CD14-positive monocyte (primary cell): ENCODE results near the gene GLCCI1. TPM values are rescaled to one million over a fixed set of nuclear protein-coding genes. Genes with fewer than 3 reads are reported as not detected.

ENCODE experiments used
- DNase-seq, 3 donors: peaks; one replicate each; pipeline ENCODE4 v3.0.0-alpha.2; 2011 to 2022
- H2AFZ ChIP-seq: 2 replicates; pipeline ENCODE4 v1.6.0; 2012; ENCODE audit warnings: mild to moderate bottlenecking, low read depth, low read length, inconsistent platforms; ENCODE audit not compliant: insufficient read depth, poor library complexity, severe bottlenecking
- H3K27ac ChIP-seq, 2 donors: 1 replicate in 1 of 2; 2 replicates in 1 of 2; pipeline ENCODE4 v1.5.1; 2012 to 2013; ENCODE audit warnings: low read length in 2 of 2, control low read depth in 1 of 2, inconsistent platforms in 1 of 2, low read depth in 1 of 2, mild to moderate bottlenecking in 1 of 2
- H3K27me3 ChIP-seq, 2 donors: one replicate each; pipeline versions ENCODE4 v1.6.0 to v1.6.1; 2011 to 2013; ENCODE audit warnings: low read length in 2 of 2; ENCODE audit not compliant: control insufficient read depth in 2 of 2, insufficient read depth in 2 of 2
- H3K36me3 ChIP-seq, 2 donors: replicated peaks in 1 of 2; 1 replicate in 1 of 2; 2 replicates in 1 of 2; pipeline versions ENCODE4 v1.5.1 to v1.6.1; 2012 to 2013; ENCODE audit warnings: low read length in 2 of 2, control low read depth in 1 of 2, inconsistent platforms in 1 of 2, mild to moderate bottlenecking in 1 of 2; ENCODE audit not compliant: insufficient read depth in 2 of 2, control insufficient read depth in 1 of 2
- H3K4me1 ChIP-seq, 2 donors: 1 replicate in 1 of 2; 2 replicates in 1 of 2; pipeline versions ENCODE4 v1.5.1 to v1.6.1; 2012 to 2013; ENCODE audit warnings: low read length in 2 of 2, control low read depth in 1 of 2, inconsistent platforms in 1 of 2, mild to moderate bottlenecking in 1 of 2, moderate library complexity in 1 of 2; ENCODE audit not compliant: insufficient read depth in 2 of 2, control insufficient read depth in 1 of 2
- H3K4me2 ChIP-seq: replicated peaks from 2 replicates; pipeline ENCODE3; 2012; ENCODE audit warnings: low read length, moderate library complexity, mild to moderate bottlenecking; ENCODE audit not compliant: poor library complexity, severe bottlenecking; ENCODE audit errors: extremely low read depth
- H3K4me3 ChIP-seq, 3 experiments: fragments of 200-600 bp in 1 of 3; sonication (generic) in 1 of 3; replicated peaks in 1 of 3; 1 replicate in 2 of 3; 2 replicates in 1 of 3; pipeline ENCODE4 v1.5.1; 2011 to 2013; ENCODE audit warnings: low read length in 3 of 3, mild to moderate bottlenecking in 3 of 3, control low read depth in 2 of 3, low read depth in 2 of 3, inconsistent platforms in 1 of 3, moderate library complexity in 1 of 3
- H3K79me2 ChIP-seq: 2 replicates; pipeline ENCODE4 v1.6.0; 2012; ENCODE audit warnings: mild to moderate bottlenecking, control low read depth, inconsistent platforms, low read length, moderate library complexity; ENCODE audit not compliant: insufficient read depth
- H3K9ac ChIP-seq: 2 replicates; pipeline ENCODE4 v1.6.0; 2017; ENCODE audit warnings: low read length, mild to moderate bottlenecking; ENCODE audit not compliant: insufficient read depth, poor library complexity, severe bottlenecking
- H3K9me3 ChIP-seq, 2 donors: replicated peaks in 1 of 2; 1 replicate in 1 of 2; 2 replicates in 1 of 2; pipeline versions ENCODE4 v1.5.1 to v1.6.1; 2012 to 2013; ENCODE audit warnings: low read length in 2 of 2, control low read depth in 1 of 2; ENCODE audit not compliant: control insufficient read depth in 1 of 2, insufficient read depth in 1 of 2
- H4K20me1 ChIP-seq: 2 replicates; pipeline ENCODE4 v1.6.0; 2012; ENCODE audit warnings: mild to moderate bottlenecking, low read length, control low read depth, moderate library complexity; ENCODE audit not compliant: insufficient read depth
- H3K27ac Mint-ChIP-seq, 7 donors: one replicate each; pipeline ENCODE4 v1.8.0; 2020; ENCODE audit warnings: mild to moderate bottlenecking in 7 of 7, mixed read lengths in 7 of 7, moderate library complexity in 6 of 7, inconsistent platforms in 2 of 7
- H3K27me3 Mint-ChIP-seq, 3 donors: one replicate each; pipeline ENCODE4 v1.8.0; 2021 to 2022; ENCODE audit warnings: low read depth in 3 of 3, mild to moderate bottlenecking in 3 of 3, mixed read lengths in 3 of 3, moderate library complexity in 3 of 3, inconsistent platforms in 1 of 3
- H3K36me3 Mint-ChIP-seq, 2 donors: one replicate each; pipeline ENCODE4 v1.8.0; 2020; ENCODE audit warnings: mixed read lengths in 2 of 2, inconsistent platforms in 1 of 2, mild to moderate bottlenecking in 1 of 2
- H3K4me1 Mint-ChIP-seq: one replicate; pipeline ENCODE4 v1.8.0; 2020; ENCODE audit warnings: mild to moderate bottlenecking, mixed read lengths
- H3K4me3 Mint-ChIP-seq, 2 donors: one replicate each; pipeline ENCODE4 v1.8.0; 2020; ENCODE audit warnings: mild to moderate bottlenecking in 2 of 2, mixed read lengths in 2 of 2, moderate library complexity in 1 of 2
- H3K9me3 Mint-ChIP-seq, 7 donors: one replicate each; pipeline ENCODE4 v1.8.0; 2020 to 2022; ENCODE audit warnings: mixed read lengths in 7 of 7, mild to moderate bottlenecking in 6 of 7, moderate library complexity in 6 of 7, inconsistent platforms in 2 of 7
- CTCF ChIP-seq: fragments of 200-600 bp; IDR thresholded peaks from one replicate; pipeline ENCODE4 v1.8.0; 2022; ENCODE audit warnings: antibody characterized with exemption, mild to moderate bottlenecking
- WGBS: methylation state at CpG from one replicate; pipeline ENCODE4 v1.1.5; 2013; ENCODE audit warnings: missing lambda C conversion rate; ENCODE audit not compliant: insufficient coverage; 5-methylcytosine and 5-hydroxymethylcytosine counted together
- intact Hi-C, 2 donors: fragments of 100-400 bp; cut with micrococcal nuclease; formaldehyde crosslinking; loops; one replicate each; pipeline versions ENCODE4 v1.15.0 to v1.15.1; 2023
- polyA plus RNA-seq, 3 donors: library from polyadenylated mRNA; depleted of rRNA in 1 of 3; unstranded in 2 of 3; stranded (reverse) in 1 of 3; fragments of 300-500 nt in 2 of 3; fragments of >200 nt in 1 of 3; fragmentation: Illumina TruSeq in 2 of 3; gene quantifications; 1 replicate in 2 of 3; 2 replicates in 1 of 3; pipeline ENCODE4 v1.2.3, GENCODE V29; 2012 to 2021

Gene GLCCI1
- polyA plus RNA-seq, 3 donors = 0.89 to 2.1 (median 1.1) TPM

GRCh38 chr7:7976677-7977076, 8.1 kb downstream of the GLCCI1 start:
- Histone ChIP-seq H3K27ac (no peak overlapping the region), H3K4me2 (no peak overlapping the region), H3K27me3 (no peaks in the 10 kb centered on the region), H4K20me1 (no peaks in the 10 kb centered on the region), H3K79me2 (no peaks in the 10 kb centered on the region), H2AFZ (no peak overlapping the region), H3K4me3 (no peak overlapping the region), H3K36me3 (no peaks in the 10 kb centered on the region), H3K9ac (no peak overlapping the region), H3K9me3 (no peaks in the 10 kb centered on the region), H3K4me1 (peaks cover 4 to 5% of the 10 kb centered on the region in 2 donors)
- TF ChIP-seq CTCF = no peak
- no peak overlapping the region for H3K4me3 Mint-ChIP-seq
- H3K27ac Mint-ChIP-seq = no peak overlapping the region
- intact Hi-C loops = no loop called here
- peaks cover 0 to 1% (median 0%) of the 10 kb centered on the region in 7 donors for H3K9me3 Mint-ChIP-seq
- no peak for DNase-seq
- no peaks in the 10 kb centered on the region for H3K36me3 Mint-ChIP-seq
- no peaks in the 10 kb centered on the region for H3K27me3 Mint-ChIP-seq
- 100% methylated on average over 1 of the region's 3 CpGs for WGBS
- peaks cover 21% of the 10 kb centered on the region for H3K4me1 Mint-ChIP-seq

DNA sequence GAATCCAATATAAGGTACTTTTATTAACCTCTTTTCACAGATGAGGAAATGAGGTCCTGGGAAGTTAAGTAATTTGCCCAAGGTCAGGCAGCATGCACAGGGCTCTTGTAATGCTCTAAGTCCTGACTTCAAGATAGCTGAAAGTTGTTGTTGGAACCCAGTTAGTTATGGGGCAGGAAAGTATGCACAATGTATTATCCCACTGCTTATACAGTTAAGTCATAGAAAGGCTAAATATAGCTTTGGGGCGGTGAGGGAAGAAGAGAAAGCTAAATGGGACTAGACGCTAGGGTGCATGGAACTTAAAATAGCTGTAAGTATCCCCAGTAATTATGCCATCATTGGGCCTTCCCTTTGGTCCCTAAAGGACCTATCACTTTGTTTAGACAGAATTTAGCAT, 9.2 kb downstream of the GLCCI1 start:
- Mint-ChIP-seq H3K36me3 (no peaks in the 10 kb centered on the region), H3K4me1 (peaks cover 21% of the 10 kb centered on the region), H3K4me3 (no peak overlapping the region), H3K9me3 (peaks cover 0 to 1% (median 0%) of the 10 kb centered on the region in 7 donors), H3K27ac (no peak overlapping the region), H3K27me3 (no peaks in the 10 kb centered on the region)
- intact Hi-C loops = no loop called here
- no peak for TF ChIP-seq CTCF
- Histone ChIP-seq H3K79me2 (no peaks in the 10 kb centered on the region), H3K4me1 (peaks cover 4 to 5% of the 10 kb centered on the region in 2 donors), H3K27me3 (no peaks in the 10 kb centered on the region), H4K20me1 (no peaks in the 10 kb centered on the region), H3K4me3 (no peak overlapping the region), H3K27ac (no peak overlapping the region), H2AFZ (no peak overlapping the region), H3K9me3 (no peaks in the 10 kb centered on the region), H3K36me3 (no peaks in the 10 kb centered on the region), H3K9ac (no peak overlapping the region), H3K4me2 (no peak overlapping the region)
- no CpG with 5 or more reads among the region's 2 CpGs for WGBS
- no peak for DNase-seq
